HL-60/S4 (cell line): Measurements from ENCODE around the gene PHACTR1.
"Not testable (repeated sequence)": the region's sequence is repeated elsewhere in the genome, so short reads cannot be mapped to it uniquely, and the experiment has no call there.

Experiments
- in situ Hi-C: fragments of 300-500 bp; cut with MboI; formaldehyde crosslinking; loops from 2 replicates; pipeline ENCODE4 v1.14.3; 2022; ENCODE audit warnings: low sequenced_read_pairs

PHACTR1 gene

DNA sequence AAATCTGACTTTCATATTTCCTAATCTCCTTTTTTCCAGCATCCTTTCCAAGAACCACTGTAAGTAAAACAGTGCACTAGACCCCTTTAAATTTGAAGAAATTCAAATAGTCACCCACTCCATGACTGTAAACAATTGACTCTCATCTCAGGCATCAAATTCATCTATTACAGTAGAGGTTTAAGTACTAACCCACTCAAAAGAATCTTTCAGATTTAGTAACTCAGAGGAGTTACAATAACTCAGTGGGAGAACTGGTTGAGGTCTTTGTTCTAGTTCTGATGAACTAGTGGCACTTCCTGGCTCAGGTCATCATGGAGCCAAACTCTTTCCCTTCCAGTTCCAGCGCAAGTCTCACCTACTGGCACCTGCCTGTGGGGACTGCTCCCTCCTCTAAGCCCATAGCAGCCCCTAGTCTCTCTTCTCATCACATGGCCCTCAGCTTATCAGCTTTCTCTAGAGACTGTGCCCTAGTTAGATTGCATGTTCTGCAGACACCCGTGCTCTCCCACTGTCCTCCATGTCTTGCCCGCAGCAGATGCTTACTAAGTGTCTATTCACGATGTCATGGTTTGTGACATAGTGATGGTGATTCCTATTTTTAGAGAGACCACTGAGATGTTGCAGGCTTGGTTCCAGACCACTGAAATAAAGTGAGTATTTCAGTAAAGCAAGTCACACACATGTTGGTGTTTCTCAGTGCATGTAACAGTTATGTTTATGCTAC lies 415.5 kb downstream of the PHACTR1 start:
- in situ Hi-C loops = no loop called here

DNA sequence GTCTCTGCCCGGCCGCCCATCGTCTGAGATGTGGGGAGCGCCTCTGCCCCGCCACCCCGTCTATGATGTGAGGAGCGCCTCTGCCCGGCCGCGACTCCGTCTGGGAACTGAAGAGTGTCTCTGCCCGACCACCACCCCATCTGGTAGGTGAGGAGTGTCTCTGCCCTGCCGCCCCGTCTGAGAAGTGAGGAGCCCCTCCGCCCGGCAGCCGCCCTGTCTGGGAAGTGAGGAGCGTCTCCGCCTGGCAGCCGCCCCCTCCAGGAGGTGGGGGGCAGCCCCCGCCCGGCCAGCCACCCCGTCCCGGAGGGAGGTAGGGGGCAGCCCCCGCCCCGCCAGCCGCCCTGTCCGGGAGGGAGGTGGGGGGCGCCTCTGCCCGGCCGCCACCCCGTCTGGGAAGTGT lies 417.3 kb downstream of the PHACTR1 start:
- in situ Hi-C loops = not testable (repeated sequence)

DNA sequence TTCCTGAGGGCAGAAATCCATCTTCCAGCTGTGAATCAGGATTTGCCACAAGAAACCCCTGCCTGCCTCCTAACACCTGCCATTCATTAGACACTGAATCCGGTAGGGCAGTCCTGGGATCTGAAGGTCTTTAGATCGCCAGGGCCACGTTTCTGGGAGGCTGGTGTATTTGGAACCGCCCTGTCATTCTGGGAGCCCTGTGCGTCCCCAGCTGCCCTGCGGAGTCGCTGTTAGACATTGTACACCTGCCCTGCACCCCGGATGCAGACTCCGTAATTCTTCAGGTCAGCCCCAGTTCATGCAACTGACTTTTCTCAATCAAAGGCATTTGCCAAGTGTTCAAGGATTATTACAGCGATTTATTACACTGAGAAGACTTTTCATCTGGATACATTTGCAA lies 418.6 kb downstream of the PHACTR1 start:
- in situ Hi-C loops = no loop called here

DNA sequence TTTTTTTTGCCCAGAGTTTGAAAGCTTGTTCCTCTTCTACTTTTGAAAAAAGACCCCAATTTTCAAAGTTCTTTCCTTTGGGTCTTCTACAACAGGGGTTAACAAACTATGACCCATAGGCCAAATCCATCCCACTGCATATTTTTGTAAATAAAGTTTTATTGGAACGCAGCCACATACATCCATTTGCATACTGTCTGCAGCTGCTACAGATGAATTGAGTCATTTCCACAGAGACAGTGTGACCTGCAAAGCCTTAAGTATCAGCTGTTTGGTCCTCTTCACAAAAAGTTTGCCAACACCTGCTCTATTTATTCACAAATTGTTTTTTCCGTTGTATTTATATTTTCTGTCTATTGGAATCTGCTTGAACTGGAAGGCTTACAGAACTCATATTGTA lies 422.6 kb downstream of the PHACTR1 start:
- in situ Hi-C loops = no loop called here

DNA sequence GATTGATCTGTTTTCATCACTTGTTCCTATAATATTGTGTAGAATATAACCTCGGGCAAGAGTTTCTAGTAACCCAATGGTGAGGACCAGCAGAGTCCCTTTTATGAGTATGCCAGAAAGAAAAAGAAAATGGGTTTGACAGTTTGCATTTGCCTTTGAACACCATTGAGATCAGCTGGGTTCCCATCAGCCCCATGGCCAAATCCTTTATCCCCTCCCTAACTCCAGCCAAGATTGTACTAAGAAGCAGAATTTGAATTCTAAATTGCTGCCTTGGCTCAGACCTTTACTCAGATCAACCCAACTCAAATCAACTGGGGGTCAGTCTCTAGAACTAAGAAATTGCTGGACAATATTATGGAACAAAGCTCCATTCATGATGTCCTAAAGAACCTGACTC lies 424.4 kb downstream of the PHACTR1 start:
- in situ Hi-C loops = no loop called here

DNA sequence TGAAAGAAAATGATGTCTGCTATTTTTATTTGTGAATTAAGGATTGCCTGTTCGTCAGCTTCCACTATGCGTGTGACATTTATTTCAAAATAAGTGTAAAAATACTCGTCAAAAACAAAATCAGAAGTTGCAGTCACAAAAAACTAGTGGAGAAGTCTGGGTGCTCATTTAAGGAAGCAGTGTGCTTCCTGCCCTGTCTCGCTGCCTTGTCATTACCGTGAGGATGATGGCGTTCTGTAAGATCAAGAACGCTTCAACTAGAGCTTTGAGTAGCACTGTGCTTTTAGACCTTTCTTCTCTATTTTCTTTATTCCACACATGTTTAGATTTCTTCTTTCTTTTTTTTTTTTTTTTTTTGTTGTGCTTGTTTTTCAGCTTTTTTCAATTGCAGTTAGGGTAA lies 424.8 kb downstream of the PHACTR1 start:
- in situ Hi-C loops = no loop called here

DNA sequence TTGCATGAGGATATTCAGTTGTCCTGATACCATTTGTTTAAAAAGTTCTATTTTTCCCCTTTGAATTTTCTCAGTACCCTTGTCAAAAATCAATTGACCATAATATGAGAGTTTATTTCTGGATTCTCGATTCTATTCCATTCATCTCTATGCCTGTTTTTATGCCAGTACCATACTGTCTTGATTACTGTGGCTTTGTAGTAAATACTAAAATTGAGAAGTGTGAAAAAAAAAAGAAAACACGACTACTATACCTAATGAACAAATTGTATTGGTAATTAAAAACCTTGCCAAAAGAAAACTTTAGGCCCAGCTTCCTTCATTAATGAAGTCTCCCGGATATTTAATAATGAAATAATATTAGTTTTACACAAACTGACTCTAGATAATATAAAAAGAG lies 426.0 kb downstream of the PHACTR1 start:
- in situ Hi-C loops = no loop called here

DNA sequence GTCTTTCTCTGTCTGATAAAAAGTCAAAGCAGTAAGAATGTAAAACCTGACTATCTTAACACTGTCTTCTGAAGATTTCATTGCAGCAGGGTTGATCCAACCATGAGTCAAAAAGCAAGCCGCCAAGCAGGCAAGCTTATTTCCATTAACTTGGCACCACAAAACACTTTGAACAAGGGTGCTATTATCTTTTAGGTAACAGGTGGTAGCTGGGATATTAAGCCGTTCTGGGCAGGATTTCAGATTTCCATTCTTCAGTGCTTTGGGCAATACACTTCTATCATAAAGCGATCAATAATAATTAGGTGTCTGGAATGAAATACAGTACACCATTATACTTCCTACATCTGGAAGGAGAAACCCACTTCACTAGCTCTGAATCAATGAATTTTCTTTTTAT lies 429.9 kb downstream of the PHACTR1 start:
- in situ Hi-C loops = no loop called here

DNA sequence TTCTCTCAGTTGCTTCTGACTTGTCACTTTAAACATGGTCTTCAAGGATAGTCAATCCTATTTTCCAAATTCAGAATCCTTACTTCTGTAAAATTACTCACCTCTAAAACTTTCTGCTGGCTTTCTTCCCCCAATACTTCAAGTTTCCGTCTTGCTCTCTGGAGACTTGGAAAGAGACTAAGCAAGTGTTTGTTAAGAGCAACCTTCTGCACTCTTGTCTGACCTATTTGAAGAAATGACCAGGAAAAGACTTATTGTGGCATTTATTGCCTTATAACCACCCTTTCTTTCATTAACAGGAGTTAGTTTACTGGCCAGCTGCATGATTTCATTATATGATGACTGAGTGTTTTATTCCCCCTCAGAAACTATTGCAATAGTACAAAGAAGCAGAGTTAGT lies 430.8 kb downstream of the PHACTR1 start:
- in situ Hi-C loops = no loop called here

DNA sequence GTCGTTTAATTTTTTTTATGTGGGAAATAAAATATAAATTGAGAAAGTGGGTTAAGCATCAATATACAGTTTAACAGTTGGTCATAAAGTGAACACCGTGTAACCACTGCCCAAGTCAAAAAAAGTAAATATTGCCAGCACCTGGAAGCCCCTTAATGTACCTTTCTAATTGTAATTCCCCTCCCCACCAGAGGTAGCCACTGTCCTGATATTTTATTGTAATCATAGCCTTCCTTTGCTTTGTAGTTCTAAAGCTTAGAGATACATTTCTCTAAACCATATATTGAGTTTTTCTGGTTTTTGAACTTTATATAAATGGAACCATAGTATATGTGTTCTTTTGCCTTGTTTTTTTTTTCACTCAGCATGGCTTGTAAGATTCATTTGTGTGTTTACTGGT lies 431.2 kb downstream of the PHACTR1 start:
- in situ Hi-C loops = no loop called here

DNA sequence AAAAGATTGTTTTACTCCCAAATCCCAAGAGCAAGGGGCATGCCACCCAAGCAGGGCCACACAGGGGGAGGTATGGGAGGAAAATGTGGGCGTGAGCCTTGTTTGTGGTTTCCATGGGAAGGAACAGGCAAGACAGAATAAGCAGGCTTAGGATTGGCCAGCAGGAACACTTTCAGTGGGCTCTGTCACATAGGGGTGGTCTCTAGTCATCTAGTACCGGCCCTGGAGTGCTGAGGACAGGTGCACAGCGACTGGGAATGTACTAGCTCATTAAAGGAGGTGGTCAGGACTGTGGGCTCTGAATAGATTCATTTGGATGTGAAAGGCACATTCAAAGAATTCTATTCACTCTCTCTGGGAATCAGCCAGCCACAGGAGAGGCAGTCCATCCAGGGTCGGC lies 436.2 kb downstream of the PHACTR1 start:
- in situ Hi-C loops = no loop called here

DNA sequence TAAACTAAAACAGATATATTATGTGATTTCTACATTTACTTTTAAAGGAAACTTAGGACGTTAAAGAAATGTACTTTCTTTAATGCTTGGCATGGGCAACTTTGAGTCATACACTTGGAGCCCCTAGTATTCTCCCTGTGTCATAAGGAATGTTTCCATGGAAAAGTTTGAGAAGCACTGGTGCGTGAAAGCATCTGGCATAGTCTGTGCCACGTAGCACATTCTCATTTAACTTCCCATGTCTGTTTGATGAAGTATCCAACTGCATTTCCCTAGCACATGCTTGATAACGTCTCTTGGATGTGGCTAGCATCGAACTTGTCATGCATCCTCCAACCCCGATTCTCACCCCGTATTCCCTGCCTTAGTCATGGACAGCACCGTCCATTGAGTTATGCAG lies 439.8 kb downstream of the PHACTR1 start:
- in situ Hi-C loops = no loop called here

DNA sequence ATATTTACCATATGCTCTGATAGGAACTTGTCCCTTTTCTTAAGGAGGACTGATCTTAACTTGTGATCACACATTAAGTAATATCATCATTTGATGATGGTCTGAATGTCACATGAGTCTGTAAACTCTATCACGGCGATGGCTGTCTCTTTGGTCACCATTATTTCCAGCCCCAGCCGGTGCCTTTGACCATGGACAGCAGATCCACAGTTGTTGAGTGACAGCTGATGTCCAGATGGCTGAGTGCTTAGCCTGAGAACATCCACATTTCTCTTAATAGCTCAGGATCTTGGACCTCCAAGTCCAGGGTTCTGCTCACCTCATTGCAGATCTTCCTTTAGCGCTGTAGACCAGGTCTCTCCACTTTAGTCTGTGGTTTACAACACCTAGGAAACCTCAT lies 440.7 kb downstream of the PHACTR1 start:
- in situ Hi-C loops = no loop called here

DNA sequence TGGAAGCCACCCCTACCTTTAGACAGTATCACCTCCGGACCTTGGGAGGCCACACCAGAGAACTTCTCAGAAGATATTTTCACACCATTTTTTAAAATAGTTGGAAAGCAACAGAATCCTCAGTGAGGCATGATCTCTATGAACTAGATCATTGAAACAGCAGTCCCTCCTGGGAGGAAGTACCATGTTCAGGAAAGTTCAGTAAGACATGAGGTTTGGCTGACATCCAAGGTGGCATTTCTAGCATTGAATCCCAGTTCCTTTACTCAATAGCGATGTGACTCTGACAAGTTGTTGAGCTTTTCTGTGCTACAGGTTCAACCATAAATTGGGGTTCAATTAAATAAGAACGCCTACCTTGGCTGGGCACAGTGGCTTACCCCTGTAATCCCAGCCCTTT lies 442.7 kb downstream of the PHACTR1 start:
- in situ Hi-C loops = no loop called here

DNA sequence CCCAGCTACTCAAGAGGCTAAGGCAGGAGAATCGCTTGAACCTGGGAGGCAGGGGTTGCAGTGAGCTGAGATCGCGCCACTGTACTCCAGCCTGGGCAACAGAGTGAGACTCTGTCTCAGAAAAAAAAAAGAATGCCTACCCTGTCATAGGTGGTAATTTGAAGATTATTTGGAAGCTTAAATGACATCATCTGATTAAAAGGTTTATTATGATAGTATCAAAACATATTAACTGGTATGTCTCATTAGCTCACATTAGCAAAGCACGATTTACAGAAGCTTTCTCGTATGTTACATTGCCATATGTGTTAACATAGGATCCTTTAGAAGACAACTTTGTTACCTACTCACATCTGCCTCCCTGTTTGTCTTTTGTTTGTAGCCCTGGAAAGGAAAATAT lies 443.3 kb downstream of the PHACTR1 start:
- in situ Hi-C loops = not testable (repeated sequence)

DNA sequence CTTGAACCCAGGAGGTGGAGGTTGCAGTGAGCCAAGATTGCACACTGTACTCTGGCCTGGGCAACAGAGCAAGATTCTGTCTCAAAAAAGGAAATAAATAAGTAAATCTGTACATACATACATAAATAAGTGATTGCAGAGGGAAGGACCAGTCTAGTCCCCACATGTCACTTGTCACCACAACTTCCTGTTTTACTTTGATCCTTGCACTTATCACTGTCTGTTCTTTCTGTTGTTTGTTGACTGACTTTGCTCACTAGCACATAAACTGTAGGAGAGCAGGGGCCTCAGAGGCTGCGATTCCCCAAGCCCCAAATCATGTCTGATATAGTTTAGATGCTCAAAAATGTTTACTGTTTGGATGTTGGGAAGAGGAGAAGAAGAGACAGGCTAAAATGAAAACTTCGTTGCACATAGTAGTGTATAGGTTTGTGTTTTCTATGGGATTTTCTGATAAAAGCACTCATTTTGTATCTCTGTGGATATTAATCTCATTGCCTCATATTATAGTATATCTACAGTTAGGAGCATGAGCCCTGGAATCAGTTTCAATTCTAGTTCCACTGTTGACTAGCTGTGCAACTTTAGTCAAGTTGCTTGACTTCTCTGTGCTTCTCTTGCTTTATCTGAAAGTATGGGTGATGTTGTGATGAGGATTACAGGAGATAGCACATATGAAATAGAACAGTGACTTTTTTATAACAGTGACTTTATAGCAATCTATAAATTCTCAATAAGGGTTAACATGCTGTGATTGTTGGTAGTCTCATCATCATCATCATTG lies 446.8 kb downstream of the PHACTR1 start:
- in situ Hi-C loops = no loop called here

DNA sequence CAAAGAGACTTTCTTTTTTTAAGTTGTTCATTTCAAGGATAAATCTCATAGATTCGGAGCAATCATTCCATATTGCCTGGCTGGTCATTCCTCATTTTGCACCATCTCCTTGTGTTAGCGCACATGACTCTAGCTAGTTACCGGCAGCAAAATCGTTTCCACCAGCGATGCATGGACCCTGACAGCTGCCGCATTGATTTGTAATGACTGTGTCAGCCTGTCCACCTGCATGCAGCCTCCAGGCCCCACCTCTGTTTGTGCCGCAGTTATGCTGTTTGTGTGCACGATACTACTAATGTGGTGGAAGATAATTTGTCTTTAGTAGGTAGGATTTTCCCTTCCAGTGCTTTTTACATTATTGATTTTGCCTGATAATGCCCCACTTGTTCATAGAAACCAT lies 447.7 kb downstream of the PHACTR1 start:
- in situ Hi-C loops = no loop called here

DNA sequence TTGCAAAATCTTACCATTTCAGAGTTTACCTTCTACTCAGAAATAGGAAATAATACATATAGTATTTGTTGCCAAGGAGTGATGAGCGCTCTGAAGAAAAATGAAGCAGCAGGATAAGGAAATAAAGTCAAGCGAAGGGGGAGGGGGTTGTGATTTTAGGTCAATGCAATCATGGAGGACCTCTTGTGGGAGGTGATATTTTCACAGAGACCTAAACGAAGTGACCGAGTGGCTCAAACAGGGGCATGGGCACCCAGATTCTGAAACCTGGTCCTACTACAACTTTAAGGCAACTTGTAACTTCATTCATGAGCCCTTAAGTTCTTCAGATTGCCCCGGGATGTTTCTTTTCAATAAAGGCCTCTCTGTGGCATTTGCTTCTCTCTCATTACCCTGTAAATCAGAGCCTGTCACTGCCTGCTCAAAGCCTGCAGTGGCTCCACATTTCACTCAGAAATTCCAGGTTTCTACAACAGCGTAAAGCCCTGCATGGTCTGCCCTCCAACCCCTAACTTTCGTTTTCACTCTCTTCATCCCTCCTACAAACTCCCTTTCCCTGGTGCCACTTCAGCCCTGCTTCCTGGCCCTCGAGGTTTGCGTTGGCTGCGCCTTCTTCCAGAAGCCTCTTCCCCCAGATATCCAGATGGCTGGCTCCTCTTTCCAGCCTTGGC lies 449.1 kb downstream of the PHACTR1 start:
- in situ Hi-C loops = no loop called here

DNA sequence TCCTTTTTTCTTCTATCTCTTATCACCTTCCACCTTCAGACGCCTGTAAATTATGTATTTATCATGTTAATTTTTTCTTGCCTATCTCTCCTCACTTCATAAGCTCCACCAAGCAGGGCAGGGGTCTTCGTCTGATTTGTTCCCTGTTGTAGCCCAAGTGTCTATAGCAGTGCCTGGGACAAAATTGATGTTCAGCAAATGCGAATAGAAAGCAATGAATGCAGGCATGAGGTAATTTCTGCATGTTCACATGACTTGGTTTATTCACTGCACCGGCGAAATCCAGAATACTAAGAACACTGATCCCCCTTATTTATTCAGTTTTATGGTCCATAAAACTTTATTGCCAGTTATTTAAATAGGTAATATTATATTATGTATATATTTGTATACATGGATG lies 449.7 kb downstream of the PHACTR1 start:
- in situ Hi-C loops = no loop called here

DNA sequence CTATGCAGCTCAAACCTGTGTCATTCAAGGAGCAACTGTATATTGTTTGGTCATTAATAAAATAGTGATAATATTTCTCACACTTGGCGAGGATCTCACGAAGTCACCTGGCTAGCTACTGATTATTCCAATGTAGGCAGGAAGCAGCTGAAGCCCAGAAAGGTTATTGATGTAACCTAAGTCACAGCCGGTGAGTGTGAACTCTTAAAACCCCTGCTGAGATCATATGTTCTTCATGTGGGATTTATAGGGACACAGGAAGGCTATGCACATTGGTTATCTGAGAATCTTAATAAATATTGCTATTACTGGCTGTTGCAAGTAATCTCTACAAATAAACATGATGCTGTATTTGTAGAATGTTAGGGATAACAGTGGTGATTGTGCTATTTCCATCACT lies 450.3 kb downstream of the PHACTR1 start:
- in situ Hi-C loops = no loop called here

DNA sequence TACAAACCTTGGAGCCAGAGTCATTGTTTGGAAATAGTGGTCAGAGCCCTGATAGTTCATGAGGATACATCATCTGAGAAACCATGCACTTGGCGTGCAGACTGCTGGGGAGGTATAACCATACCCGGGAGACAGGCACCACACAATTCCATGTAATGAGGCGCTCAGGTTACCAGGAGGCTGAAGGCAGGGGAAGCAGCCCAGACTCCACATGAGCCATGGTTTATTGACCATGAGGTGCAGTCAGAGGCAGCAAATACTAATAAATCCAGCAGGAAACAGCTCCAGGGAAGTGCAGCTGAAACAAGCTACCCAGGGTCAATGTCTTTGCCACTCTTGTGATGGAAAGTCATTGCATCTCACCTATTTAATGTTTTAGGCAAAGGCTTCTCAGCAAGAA lies 455.7 kb downstream of the PHACTR1 start:
- in situ Hi-C loops = no loop called here

DNA sequence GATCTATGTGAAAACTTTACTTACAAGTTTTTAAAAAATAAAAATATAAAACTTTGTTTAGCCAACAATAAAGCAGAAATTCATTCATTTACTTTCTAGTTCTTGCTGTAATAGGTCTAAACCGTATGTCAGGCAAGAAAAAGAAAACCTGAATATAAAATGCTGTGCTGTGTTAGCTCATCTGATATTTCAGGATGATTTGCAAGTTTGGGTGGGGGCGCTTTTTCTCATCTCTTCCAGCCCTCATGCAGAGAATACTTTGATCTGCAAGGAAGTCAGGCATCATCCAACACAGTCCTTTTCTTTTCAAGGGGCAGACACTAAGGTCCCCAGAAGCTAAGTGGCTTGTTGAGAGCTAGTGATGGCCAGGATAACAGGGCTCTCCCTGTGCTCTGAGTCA lies 458.5 kb downstream of the PHACTR1 start:
- in situ Hi-C loops = no loop called here
